Measurements from ENCODE around the gene EFCAB12. TPM values are rescaled to one million over a fixed set of nuclear protein-coding genes. Genes with fewer than 3 reads are reported as not detected.

EFCAB12 gene
- total and polyA plus RNA-seq, 2 of the 4 experiments (the other 2 are of a cell fraction), result under 0.01 to 0.17 TPM

DNA sequence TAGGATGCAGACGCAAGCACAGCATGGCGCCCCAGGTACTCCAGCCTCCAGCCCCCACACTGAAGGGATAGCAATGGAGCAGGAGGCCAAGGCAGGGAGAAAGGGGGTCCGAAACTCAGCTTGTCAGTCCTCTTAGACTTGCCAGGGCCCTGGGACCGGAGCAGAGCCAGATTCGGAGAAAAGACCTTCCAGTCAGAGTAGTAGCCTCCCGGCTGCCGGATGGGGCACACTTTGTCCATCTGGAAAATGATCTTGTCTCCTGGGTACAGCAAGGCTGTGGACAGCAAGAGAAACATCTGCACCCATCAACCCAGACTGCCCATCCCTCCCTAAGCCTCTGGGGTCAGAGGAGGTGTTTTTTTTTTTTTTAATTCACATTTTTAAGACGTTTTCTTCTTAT lies 24.3 kb downstream of the EFCAB12 start:
- peaks cover 2% of the 10 kb centered on the region; the same call in 1 of the 2 replicates for H3K4me1 ChIP-seq (ENCODE audit: control insufficient read depth, insufficient read depth, low read length)
- no peak overlapping the region for H3K4ac ChIP-seq (ENCODE audit: low read depth, low read length)
- no peak overlapping the region for H2AK5ac ChIP-seq (ENCODE audit: low read depth, low read length)
- H4K8ac ChIP-seq (ENCODE audit: low read depth in 2 of 2, low read length in 2 of 2), result no peak overlapping the region
- ChIA-PET CTCF (no interaction called here), POLR2A (ENCODE audit: unreplicated experiment) (no interaction called here)
- BruUV-seq (replicated peaks), result no TSS peak
- no peaks in the 10 kb centered on the region for H3K9me3 ChIP-seq (ENCODE audit: control insufficient read depth, insufficient read depth, low read length)
- no peak overlapping the region for H2BK20ac ChIP-seq (ENCODE audit: low read depth, low read length)
- no peak overlapping the region for H3K27ac ChIP-seq (ENCODE audit: insufficient read depth, low read length)
- in situ Hi-C loops (cut with MboI; ENCODE audit: low sequenced_read_pairs), result no loop called here
- no peak overlapping the region for H3K9ac ChIP-seq (ENCODE audit: low read depth, low read length)
- intact Hi-C loops (cut with micrococcal nuclease), result no loop called here
- H3K4me3 ChIP-seq (ENCODE audit: insufficient read depth, low read depth, low read length), result no peak overlapping the region
- no peak overlapping the region for H2AFZ ChIP-seq (replicated peaks; ENCODE audit: low read length, poor library complexity)
- no peak overlapping the region for H3K56ac ChIP-seq (ENCODE audit: extremely low read depth, insufficient read depth, low read length)
- no peak overlapping the region for H4K91ac ChIP-seq (ENCODE audit: insufficient read depth, low read depth, low read length)
- no peaks in the 10 kb centered on the region for H3K9me1 ChIP-seq (ENCODE audit: insufficient read depth, low read length)
- H2AK9ac ChIP-seq (replicated peaks; ENCODE audit: low read depth, low read length, poor library complexity), result no peak overlapping the region
- H3K36me3 ChIP-seq (ENCODE audit: control insufficient read depth, insufficient read depth, low read length), result no peaks in the 10 kb centered on the region
- no peak overlapping the region for H2BK120ac ChIP-seq (ENCODE audit: low read depth, low read length)
- no peaks in the 10 kb centered on the region for H4K20me1 ChIP-seq (ENCODE audit: insufficient read depth, low read length)
- H2BK15ac ChIP-seq (ENCODE audit: low read depth, low read length), result no peak overlapping the region
- ATAC-seq (ENCODE audit: low read depth) (no peak), DNase-seq (no peak)
- 40% methylated on average over 1 of the region's 8 CpGs; no CpG with 5 or more reads in 1 of the 2 experiments for WGBS, 2 experiments (ENCODE audit: extremely low coverage in 2 of 2, insufficient read length in 1 of 2)
- TF ChIP-seq, protein P1, sequence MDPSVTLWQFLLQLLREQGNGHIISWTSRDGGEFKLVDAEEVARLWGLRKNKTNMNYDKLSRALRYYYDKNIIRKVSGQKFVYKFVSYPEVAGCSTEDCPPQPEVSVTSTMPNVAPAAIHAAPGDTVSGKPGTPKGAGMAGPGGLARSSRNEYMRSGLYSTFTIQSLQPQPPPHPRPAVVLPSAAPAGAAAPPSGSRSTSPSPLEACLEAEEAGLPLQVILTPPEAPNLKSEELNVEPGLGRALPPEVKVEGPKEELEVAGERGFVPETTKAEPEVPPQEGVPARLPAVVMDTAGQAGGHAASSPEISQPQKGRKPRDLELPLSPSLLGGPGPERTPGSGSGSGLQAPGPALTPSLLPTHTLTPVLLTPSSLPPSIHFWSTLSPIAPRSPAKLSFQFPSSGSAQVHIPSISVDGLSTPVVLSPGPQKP (IDR thresholded peaks at IDR 0.05; ENCODE audit: borderline replicate concordance, low read depth, low read length), result no peak
- TF ChIP-seq RAD21 (IDR thresholded peaks at IDR 0.05; ENCODE audit: low read length) (no peak), BHLHE40 (IDR thresholded peaks at IDR 0.05; ENCODE audit: low read depth, low read length) (no peak), MXI1 (IDR thresholded peaks at IDR 0.05; ENCODE audit: borderline replicate concordance, low read depth, low read length) (no peak), SMC3 (IDR thresholded peaks at IDR 0.05; ENCODE audit: low read depth, low read length) (no peak), CEBPB (IDR thresholded peaks at IDR 0.05; ENCODE audit: low read depth, low read length) (no peak), RFX5 (IDR thresholded peaks at IDR 0.05; ENCODE audit: low read depth, low read length) (no peak), MAZ (IDR thresholded peaks at IDR 0.05; ENCODE audit: borderline replicate concordance, low read depth, low read length) (no peak), FOS (IDR thresholded peaks at IDR 0.05; ENCODE audit: low read depth, low read length) (no peak), RCOR1 (IDR thresholded peaks at IDR 0.05; ENCODE audit: insufficient replicate concordance, low read length) (no peak), MAFK (IDR thresholded peaks at IDR 0.05; ENCODE audit: low read depth, low read length) (no peak), POLR2A (IDR thresholded peaks at IDR 0.05; ENCODE audit: low read depth, low read length) (no peak), CHD1 (IDR thresholded peaks at IDR 0.05; ENCODE audit: low read depth, low read length) (no peak), NFE2L2 (IDR thresholded peaks at IDR 0.05; ENCODE audit: low read depth, low read length) (no peak)
- TF ChIP-seq, protein P2, sequence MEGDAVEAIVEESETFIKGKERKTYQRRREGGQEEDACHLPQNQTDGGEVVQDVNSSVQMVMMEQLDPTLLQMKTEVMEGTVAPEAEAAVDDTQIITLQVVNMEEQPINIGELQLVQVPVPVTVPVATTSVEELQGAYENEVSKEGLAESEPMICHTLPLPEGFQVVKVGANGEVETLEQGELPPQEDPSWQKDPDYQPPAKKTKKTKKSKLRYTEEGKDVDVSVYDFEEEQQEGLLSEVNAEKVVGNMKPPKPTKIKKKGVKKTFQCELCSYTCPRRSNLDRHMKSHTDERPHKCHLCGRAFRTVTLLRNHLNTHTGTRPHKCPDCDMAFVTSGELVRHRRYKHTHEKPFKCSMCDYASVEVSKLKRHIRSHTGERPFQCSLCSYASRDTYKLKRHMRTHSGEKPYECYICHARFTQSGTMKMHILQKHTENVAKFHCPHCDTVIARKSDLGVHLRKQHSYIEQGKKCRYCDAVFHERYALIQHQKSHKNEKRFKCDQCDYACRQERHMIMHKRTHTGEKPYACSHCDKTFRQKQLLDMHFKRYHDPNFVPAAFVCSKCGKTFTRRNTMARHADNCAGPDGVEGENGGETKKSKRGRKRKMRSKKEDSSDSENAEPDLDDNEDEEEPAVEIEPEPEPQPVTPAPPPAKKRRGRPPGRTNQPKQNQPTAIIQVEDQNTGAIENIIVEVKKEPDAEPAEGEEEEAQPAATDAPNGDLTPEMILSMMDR (conservative IDR thresholded peaks at IDR 0.05; ENCODE audit: low read depth, low read length), result no peak
- TF ChIP-seq, protein P3, sequence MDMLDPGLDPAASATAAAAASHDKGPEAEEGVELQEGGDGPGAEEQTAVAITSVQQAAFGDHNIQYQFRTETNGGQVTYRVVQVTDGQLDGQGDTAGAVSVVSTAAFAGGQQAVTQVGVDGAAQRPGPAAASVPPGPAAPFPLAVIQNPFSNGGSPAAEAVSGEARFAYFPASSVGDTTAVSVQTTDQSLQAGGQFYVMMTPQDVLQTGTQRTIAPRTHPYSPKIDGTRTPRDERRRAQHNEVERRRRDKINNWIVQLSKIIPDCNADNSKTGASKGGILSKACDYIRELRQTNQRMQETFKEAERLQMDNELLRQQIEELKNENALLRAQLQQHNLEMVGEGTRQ (IDR thresholded peaks at IDR 0.05; ENCODE audit: low read depth, low read length), result no peak
- peaks cover 0 to 1% of the 10 kb centered on the region in 2 experiments; a peak in 1 of 4 replicates for H3K79me1 ChIP-seq (ENCODE audit: low read depth in 1 of 2, low read length in 2 of 2)
- H3K18ac ChIP-seq (ENCODE audit: low read depth, low read length), result no peak overlapping the region
- H4K5ac ChIP-seq (ENCODE audit: low read depth, low read length), result no peak overlapping the region
- no peak overlapping the region for H3K4me2 ChIP-seq (ENCODE audit: low read depth, low read length)
- H3K14ac ChIP-seq (replicated peaks; ENCODE audit: low read depth, low read length), result no peak overlapping the region
- no peaks in the 10 kb centered on the region for H3K27me3 ChIP-seq (ENCODE audit: control insufficient read depth, insufficient read depth, low read length)
- no peak overlapping the region for H2BK5ac ChIP-seq (ENCODE audit: low read depth, low read length, poor library complexity, severe bottlenecking)
- dilution Hi-C loops (cut with HindIII; ENCODE audit: low sequenced_read_pairs, unreplicated experiment), result no loop called here
- H3K23ac ChIP-seq (ENCODE audit: low read depth, low read length), result no peak overlapping the region
